NCI-H82 (cell line): Measurements from ENCODE around the gene SF1.
A peak's percentile ranks its signal among the peaks of the same experiment; 100 is the strongest.

ENCODE experiments used
- DNase-seq: peaks from one replicate; lab custom pipeline; 2025; lab: John Stamatoyannopoulos, UW

SF1 gene

GRCh38 chr11:64801158-64801464, 22.8 kb upstream of the SF1 start:
- DNase-seq, result no peak

DNA sequence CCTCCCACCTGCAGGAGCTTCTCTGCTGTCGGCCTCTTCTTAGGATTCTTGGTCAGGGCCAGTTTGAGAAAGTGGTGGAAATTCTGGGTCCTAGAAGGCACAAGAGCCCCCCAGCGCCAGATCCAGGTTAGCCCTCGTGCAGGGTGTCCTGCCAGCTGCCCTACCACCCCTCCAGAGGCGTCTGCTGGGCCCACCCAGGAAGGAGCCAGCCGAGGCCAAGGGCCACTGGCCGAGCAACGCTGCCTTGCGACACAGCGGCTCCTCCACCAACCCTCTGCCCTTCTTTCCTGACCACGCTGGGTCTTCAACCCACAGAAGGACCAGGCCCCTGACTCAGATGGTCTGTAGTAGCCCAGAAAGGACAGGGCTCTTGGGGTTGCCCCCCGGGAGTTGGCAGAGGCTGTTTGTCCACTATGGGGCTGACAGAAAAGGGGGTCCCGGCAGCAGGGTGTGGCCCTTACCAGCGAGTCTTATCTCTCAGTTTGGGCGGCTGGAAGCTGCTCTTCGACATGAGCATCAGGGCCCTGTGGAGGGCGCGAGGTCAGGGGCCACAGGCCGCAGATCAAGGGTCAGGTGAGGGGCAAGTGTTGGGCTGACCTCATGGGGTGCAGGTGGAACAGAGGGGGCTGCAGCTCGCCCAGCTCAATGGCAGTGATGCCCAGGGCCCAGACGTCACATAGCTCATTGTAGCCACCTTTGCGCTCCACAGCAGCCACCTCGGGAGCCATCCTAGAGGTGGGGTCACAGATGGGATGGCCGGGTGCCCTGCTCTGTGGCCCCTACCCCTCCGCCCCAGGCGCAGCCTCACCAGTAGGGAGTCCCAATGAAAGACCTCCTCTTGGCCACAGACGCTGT, 22.2 kb upstream of the SF1 start:
- no peak for DNase-seq

DNA sequence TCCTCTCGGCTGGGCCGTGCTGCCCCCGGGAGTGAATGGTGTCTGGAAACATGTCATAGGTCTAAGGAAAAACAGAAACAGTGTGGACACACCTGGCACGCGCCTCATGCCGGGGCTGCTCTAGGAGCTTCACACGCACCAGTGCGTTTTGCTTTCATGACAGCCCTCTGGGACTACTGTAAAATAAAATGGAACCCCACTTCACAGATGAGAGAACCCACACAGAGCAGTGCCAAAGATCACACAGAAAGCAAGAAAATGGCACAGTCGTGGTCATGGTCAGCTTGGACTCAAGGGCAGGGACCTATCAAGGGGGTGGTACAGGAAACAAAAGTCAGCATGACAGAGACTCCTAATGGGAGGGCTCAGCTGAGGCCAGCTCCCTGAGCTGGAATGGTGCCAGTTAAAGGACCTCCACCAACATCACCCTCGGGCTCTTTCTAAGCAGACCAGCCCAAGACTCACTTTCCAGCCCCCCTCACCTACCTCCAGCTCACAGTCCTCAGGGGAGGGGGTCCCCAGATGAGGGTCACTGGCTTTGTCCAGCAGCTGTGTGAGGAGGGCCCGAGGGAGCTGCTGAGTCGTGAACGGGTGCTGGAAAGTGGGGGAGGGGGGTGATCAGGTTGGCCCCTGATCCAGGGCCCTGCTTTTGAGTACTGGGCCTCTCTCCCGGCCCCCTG, 21.4 kb upstream of the SF1 start:
- DNase-seq, result peak; percentile 14

DNA sequence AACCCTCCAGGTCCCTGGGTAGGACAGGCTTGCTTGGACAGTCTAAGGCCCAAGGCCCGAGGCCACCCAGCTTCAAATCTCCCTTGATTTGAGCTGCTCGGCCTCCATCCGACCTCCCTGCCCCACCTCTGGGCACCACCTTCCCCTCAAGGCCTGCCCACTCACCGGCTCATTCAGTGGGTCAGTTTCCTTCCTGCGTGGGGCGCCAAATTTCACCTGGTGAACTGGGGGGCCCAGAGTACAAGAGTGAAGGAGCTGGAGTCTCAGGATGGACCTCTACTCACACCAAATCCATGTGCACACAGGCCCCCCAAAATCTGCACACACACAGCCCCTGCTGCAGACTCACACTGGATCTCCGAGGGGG, 20.9 kb upstream of the SF1 start:
- no peak for DNase-seq

DNA sequence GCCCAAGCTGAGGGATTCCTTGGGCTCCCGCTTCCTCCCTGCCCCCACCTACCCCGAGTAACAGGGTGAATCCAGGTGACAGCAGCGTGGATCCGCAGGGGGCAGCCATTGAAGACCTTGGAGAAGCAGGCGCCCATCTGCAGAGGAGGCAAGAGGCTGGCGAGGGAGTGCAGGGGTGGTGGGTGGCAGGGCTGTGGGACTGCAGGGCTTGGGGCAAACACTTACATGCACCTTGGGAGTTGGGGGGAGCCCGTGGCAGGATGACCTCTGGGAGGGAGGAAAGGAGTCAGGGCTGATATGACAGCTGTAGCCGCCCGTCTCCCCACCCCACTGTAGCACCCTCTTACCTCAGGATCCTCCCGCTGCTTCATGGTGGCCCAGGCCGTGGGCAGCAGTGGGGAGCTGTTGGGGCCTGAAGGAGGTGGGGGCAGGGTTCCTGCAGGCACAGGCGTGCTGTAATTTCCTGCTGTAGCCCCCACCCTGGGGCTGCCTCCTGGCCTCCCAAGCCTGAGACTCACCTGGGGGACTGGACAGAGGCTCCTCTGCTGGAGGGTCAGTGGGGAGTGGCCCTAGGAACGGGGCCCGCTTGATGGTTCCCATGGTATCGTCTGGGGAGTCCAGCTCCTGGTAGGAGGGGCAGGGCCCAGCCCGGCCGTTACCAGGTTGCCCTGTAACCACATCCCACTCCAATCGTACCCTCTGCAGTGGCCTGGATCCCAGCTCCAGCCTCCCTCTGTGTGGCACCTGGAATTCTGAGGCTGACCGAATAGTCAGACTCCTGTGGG, 18.6 kb upstream of the SF1 start:
- no peak for DNase-seq

GRCh38 chr11:64796047-64796756, 17.9 kb upstream of the SF1 start:
- DNase-seq, result no peak

GRCh38 chr11:64794526-64794925, 16.2 kb upstream of the SF1 start:
- no peak for DNase-seq

GRCh38 chr11:64793271-64794160, 15.2 kb upstream of the SF1 start:
- no peak for DNase-seq

GRCh38 chr11:64792482-64792881, 14.1 kb upstream of the SF1 start:
- no peak for DNase-seq

GRCh38 chr11:64791781-64792291, 13.5 kb upstream of the SF1 start:
- no peak for DNase-seq

- DNase-seq, result no peak
Measured at GRCh38 chr11:64790205-64791095, 12.1 kb upstream of the SF1 start.

- no peak for DNase-seq
Measured at GRCh38 chr11:64789331-64790204, 11.2 kb upstream of the SF1 start.

DNA sequence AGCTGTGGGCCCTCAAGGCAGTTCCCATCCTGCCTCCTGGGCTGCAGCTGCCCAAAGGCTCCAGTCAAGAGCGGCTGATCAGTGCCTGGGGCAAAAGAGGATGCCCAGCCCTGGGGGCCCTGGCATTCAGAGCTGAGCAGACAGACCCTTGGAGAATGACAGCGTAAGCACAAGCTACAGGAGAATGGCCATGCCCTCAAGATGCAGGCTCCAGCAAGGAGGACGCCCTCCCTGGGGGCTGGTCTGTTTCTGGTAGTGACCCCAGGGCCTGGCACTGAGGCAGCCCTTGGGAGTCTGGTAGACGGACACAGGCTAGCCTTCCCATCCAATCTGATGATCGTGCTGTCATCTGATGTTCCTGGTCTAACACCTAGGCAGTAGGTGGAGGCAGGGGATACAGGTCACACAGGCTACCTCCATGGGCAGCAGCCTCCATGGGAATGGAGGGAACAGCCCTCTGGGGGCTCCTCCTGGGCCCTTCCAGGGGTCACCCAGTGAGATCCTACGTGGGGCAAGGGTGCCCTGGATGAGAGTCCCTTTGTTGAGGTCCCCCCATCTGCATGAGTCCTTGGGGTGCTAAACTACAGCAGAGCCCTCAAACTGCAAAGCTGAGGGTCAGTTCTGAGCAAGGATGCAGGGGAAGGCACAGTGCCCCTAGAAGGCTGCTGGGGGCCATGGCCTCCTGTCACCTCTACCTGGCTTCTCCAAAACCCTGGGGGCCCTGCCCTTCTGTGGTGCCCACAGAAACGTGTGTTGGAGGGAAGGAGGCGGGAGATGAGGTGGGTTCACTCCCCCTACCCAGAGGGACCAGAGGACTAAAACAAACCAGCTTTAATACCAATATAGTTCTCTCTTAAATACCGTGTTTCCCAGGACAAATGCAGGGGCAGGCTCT, 10.2 kb upstream of the SF1 start:
- no peak for DNase-seq

GRCh38 chr11:64787526-64788320, 9.4 kb upstream of the SF1 start:
- peak; percentile 55 for DNase-seq

- no peak for DNase-seq
Measured at GRCh38 chr11:64786308-64786707, 8.0 kb upstream of the SF1 start.

GRCh38 chr11:64784813-64785581, 6.7 kb upstream of the SF1 start:
- no peak for DNase-seq

GRCh38 chr11:64778223-64778472, 194 bp downstream of the SF1 start:
- no peak for DNase-seq
